Hepatocyte (in vitro differentiated cells): ENCODE measurements around the gene FAF1. TPM values are rescaled to one million over a fixed set of nuclear protein-coding genes. Genes with fewer than 3 reads are reported as not detected.

Experiments used
- DNase-seq: peaks from one replicate; pipeline ENCODE4 v3.0.0-alpha.2; 2016; ENCODE audit warnings: low spot score
- H2AFZ ChIP-seq: fragments of 200-600 bp; sonication (generic); 2 replicates; pipeline ENCODE4 v1.6.0; 2016; ENCODE audit warnings: antibody characterized with exemption, mild to moderate bottlenecking
- H3K27ac ChIP-seq: fragments of 200-600 bp; sonication (generic); 2 replicates; pipeline ENCODE4 v1.5.1; 2016; ENCODE audit warnings: mild to moderate bottlenecking
- H3K27me3 ChIP-seq: fragments of 200-600 bp; sonication (generic); 2 replicates; pipeline ENCODE4 v1.6.1; 2016
- H3K36me3 ChIP-seq: fragments of 200-600 bp; sonication (generic); replicated peaks from 2 replicates; pipeline ENCODE4 v1.5.1; 2016; ENCODE audit warnings: low read depth; ENCODE audit not compliant: insufficient read depth
- H3K4me1 ChIP-seq: fragments of 200-600 bp; sonication (generic); 2 replicates; pipeline ENCODE4 v1.5.1; 2016; ENCODE audit warnings: mild to moderate bottlenecking, moderate library complexity; ENCODE audit not compliant: insufficient read depth
- H3K4me2 ChIP-seq: fragments of 200-600 bp; sonication (generic); 2 replicates; pipeline ENCODE4 v1.6.0; 2016
- H3K4me3 ChIP-seq: fragments of 200-600 bp; sonication (generic); 2 replicates; pipeline ENCODE4 v1.5.1; 2016; ENCODE audit warnings: mild to moderate bottlenecking
- H3K79me2 ChIP-seq: fragments of 200-600 bp; sonication (generic); 2 replicates; pipeline ENCODE4 v1.6.0; 2017; ENCODE audit warnings: mild to moderate bottlenecking
- H3K9me2 ChIP-seq: fragments of 200-600 bp; sonication (generic); replicated peaks from 2 replicates; pipeline ENCODE4 v1.6.0; 2017; ENCODE audit warnings: mild to moderate bottlenecking; ENCODE audit not compliant: insufficient read depth
- H3K9me3 ChIP-seq: fragments of 200-600 bp; sonication (generic); 2 replicates; pipeline ENCODE4 v1.5.1; 2016; ENCODE audit warnings: low read depth, mild to moderate bottlenecking
- H4K20me1 ChIP-seq: fragments of 200-600 bp; sonication (generic); 2 replicates; pipeline ENCODE4 v1.6.0; 2016; ENCODE audit warnings: mild to moderate bottlenecking; ENCODE audit not compliant: insufficient read depth, poor library complexity, severe bottlenecking
- CTCF ChIP-seq: fragments of 200-600 bp; sonication (generic); IDR thresholded peaks from 2 replicates; pipeline ENCODE4 v1.5.1; 2016; ENCODE audit warnings: antibody characterized with exemption, mild to moderate bottlenecking; ENCODE audit not compliant: poor library complexity
- EZH2 ChIP-seq: fragments of 200-600 bp; sonication (generic); IDR thresholded peaks from 2 replicates; pipeline ENCODE4 v1.6.1; 2016; ENCODE audit warnings: antibody characterized with exemption, mild to moderate bottlenecking, borderline replicate concordance
- EZH2phosphoT487 ChIP-seq: fragments of 200-600 bp; sonication (generic); IDR thresholded peaks from one replicate; pipeline ENCODE4 v1.6.1; 2018; ENCODE audit warnings: antibody characterized with exemption, mild to moderate bottlenecking, low read depth, moderate library complexity; ENCODE audit not compliant: unreplicated experiment, severe bottlenecking
- WGBS: methylation state at CpG from one replicate; pipeline ENCODE4 v1.1.6; 2016; ENCODE audit warnings: low lambda C conversion rate; ENCODE audit errors: missing lambda C conversion rate; 5-methylcytosine and 5-hydroxymethylcytosine counted together
- polyA plus RNA-seq: library from polyadenylated mRNA; unstranded; fragments of >200 nt; fragmentation: Nextera tagmentation; extraction: Ambion mirVana; gene quantifications from 2 replicates; pipeline ENCODE4 v1.2.1, GENCODE V29; 2016
- total RNA-seq: library from RNA; depleted of rRNA; stranded (reverse); fragments of >200 nt; gene quantifications from 2 replicates; pipeline ENCODE4 v1.2.3, GENCODE V29; 2014

The FAF1 gene
- total and polyA plus RNA-seq, 2 experiments from 2014 or later = 25.7 to 35.5 TPM

- H2AFZ ChIP-seq = no peak overlapping the region
- no peaks in the 10 kb centered on the region for H3K9me2 ChIP-seq
- H3K4me1 ChIP-seq = no peaks in the 10 kb centered on the region
- H3K4me3 ChIP-seq = no peak overlapping the region
- no peaks in the 10 kb centered on the region for H3K36me3 ChIP-seq
- DNase-seq = no peak
- TF ChIP-seq EZH2 = no peak
- TF ChIP-seq EZH2phosphoT487 = no peak
- no peak for TF ChIP-seq CTCF
- no peaks in the 10 kb centered on the region for H3K9me3 ChIP-seq
- no peaks in the 10 kb centered on the region for H4K20me1 ChIP-seq
- 90% methylated on average over 2 of the region's 2 CpGs for WGBS
- H3K27me3 ChIP-seq = peaks cover 22% of the 10 kb centered on the region
- H3K4me2 ChIP-seq = no peak overlapping the region
- H3K27ac ChIP-seq = no peak overlapping the region
- H3K79me2 ChIP-seq = no peaks in the 10 kb centered on the region
Observed at GRCh38 chr1:50989694-50990093, 29.6 kb upstream of the FAF1 start.

GRCh38 chr1:50986653-50987052, 26.6 kb upstream of the FAF1 start:
- Histone ChIP-seq H3K27me3 (peaks cover 49% of the 10 kb centered on the region), H3K9me2 (no peaks in the 10 kb centered on the region), H3K4me1 (no peaks in the 10 kb centered on the region), H3K27ac (no peak overlapping the region), H3K79me2 (no peaks in the 10 kb centered on the region), H3K9me3 (no peaks in the 10 kb centered on the region), H3K4me3 (no peak overlapping the region), H3K36me3 (no peaks in the 10 kb centered on the region), H4K20me1 (no peaks in the 10 kb centered on the region), H2AFZ (no peak overlapping the region), H3K4me2 (no peak overlapping the region)
- DNase-seq = no peak
- WGBS = 87% methylated on average over 4 of the region's 4 CpGs
- TF ChIP-seq CTCF (no peak), EZH2phosphoT487 (no peak), EZH2 (no peak)

GRCh38 chr1:50985094-50985493, 25.0 kb upstream of the FAF1 start:
- DNase-seq = no peak
- Histone ChIP-seq H3K4me3 (no peak overlapping the region), H3K4me1 (no peaks in the 10 kb centered on the region), H3K4me2 (no peak overlapping the region), H3K27ac (no peak overlapping the region), H3K27me3 (peaks cover 64% of the 10 kb centered on the region), H4K20me1 (no peaks in the 10 kb centered on the region), H3K9me3 (no peaks in the 10 kb centered on the region), H3K9me2 (no peaks in the 10 kb centered on the region), H3K36me3 (no peaks in the 10 kb centered on the region), H3K79me2 (no peaks in the 10 kb centered on the region), H2AFZ (no peak overlapping the region)
- TF ChIP-seq EZH2phosphoT487 = no peak
- no peak for TF ChIP-seq EZH2
- TF ChIP-seq CTCF = no peak
- WGBS = 50% methylated on average over 1 of the region's 1 CpG
